Globus pallidus (tissue), 1 donor: ENCODE measurements around the gene ZNF280C.

Experiments used
- DNase-seq: peaks from one replicate; pipeline ENCODE4 v3.0.0-alpha.2; 2015; ENCODE audit warnings: low spot score

The ZNF280C gene

DNA sequence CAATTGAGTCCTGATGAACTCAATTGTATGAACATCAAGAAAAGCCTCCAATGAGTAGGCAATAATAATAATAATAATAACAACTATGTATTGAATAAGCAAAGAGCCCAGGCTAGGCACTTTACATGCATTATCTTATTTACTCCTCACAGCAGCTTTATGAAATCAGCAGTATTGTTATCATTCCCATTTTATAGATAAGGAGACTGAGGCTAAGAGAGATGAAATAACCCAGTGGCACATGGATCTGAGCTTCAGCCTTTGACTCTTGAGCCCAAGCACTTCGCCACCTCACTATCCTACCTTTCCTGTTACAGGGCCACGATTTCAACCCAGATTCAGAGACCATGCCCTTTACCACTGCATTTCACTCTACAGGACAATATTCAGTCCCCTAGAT, 93.8 kb downstream of the ZNF280C start:
- DNase-seq: no peak

DNA sequence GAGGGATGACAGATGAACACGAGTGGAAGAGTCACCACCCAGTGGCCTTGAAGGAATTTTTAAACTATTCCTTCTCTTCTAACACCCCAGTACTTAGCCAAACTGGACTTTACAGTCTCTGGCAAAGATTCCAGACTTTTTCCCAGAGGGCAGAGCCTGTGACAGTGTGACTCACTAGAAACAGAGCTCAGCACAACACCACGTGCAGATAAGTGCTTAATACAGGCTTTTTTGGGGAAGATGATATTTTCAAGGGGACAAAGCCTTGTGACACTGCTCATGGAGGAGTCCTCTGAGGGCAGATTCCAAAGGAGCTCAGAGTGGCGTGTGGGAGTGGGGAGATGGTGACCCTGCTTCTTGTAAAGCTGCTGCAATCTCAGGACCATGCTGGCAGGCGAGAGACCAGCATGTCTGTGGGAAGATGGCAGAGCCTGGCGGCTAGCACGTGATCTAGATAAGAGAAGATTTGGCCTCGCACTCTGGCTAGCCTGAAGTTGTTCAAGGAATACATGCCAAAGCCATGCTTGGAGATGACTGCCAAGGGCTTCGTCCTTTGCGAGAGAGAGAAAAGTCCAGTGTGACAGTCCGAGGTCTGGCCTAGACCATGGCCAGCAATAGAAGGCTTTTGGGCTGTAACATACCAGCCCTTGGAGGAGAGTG, 94.5 kb downstream of the ZNF280C start:
- no peak for DNase-seq

DNA sequence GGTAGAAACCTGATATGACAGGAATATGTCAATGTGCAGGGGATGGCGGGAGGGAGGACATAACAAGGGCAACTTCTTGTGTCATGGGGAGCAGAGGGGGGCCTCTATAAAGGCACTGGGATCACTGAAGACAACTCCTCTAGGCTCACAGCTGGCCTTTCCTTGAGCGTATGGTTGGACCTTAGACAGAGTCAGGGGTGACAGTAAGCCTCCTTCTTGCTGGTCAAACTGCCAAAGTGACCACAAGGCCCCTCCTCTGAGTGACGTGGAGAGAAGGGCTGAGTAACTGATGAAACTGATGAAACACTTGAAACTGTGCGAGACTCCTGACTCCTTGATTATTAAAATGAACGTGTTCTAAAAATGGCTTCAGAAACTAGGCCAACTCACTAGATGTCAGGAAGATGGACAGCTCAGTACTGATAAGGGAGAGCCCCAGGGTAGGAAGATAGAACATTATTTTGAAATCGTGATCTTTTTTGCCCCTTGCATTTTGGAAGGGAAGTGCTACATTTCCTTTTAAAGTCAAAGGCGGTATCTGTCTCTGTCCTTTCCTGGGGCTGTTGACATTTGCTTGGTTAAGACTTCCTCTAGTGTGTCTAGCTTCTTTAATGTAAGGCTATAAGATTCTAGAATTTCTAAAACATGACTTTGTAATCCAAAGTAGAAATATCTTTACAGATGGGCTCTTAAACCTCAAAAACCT, 95.4 kb downstream of the ZNF280C start:
- peak; percentile 72 for DNase-seq

DNA sequence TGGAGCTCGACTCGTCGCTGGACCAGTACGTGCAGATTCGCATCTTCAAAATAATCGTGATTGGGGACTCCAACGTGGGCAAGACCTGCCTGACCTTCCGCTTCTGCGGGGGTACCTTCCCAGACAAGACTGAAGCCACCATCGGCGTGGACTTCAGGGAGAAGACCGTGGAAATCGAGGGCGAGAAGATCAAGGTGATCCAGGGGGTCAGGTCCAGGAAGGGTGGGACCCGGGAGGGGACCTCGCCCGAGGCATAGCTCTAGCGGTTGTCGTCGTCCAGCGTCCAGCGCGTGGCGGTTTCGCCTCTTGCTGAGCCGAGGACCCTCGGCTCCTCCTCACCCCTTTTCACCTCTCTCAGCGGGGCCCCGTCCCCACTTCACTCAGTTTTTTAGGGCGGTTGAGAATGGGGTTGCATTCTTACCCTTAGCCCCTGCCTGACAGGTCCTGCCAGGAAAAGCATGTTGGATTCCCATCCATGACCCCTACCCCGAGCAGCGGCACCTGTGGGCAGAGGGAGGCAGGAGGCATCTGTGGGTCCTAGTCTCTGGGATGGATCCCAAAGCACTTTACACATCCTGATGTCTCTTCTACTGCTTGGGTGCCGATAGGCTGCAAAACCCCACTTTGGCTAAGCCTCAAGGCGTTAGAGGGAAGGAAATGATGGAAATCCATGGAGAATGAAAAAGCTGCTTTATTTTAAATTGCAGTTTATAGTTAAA, 96.4 kb downstream of the ZNF280C start:
- DNase-seq: no peak

DNA sequence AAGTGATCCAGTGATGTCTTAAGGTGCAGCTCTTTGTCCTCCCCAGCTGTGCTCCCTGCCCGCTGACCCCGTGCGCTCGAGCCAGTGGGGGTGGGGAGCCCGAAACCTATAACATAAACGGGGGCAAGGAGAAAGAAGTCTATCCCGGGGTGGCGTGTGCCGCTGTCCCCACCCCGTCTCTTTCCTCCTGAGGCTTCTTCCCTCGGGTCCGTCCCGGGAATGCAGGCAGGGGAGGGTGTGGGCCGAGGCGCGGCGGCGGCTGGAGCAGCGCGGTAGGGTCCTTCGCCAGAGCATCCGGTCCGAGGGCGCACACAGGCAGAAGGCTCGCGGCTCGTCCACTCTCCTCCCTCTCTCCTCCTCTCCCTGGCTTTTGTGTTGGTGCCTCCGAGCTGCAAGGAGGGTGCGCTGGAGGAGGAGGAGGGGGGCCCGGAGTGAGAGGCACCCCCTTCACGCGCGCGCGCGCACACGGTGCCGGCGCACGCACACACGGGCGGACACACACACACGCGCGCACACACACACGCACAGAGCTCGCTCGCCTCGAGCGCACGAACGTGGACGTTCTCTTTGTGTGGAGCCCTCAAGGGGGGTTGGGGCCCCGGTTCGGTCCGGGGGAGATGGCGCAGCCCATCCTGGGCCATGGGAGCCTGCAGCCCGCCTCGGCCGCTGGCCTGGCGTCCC, 97.1 kb downstream of the ZNF280C start, which contains the start of gene RAB33A:
Gene RAB33A, plus strand, starts transcription at position 517 of the 681 bp plus-strand sequence. Its CDS starts 101 bp downstream, at position 618.
- DNase-seq: peak; percentile 86

DNA sequence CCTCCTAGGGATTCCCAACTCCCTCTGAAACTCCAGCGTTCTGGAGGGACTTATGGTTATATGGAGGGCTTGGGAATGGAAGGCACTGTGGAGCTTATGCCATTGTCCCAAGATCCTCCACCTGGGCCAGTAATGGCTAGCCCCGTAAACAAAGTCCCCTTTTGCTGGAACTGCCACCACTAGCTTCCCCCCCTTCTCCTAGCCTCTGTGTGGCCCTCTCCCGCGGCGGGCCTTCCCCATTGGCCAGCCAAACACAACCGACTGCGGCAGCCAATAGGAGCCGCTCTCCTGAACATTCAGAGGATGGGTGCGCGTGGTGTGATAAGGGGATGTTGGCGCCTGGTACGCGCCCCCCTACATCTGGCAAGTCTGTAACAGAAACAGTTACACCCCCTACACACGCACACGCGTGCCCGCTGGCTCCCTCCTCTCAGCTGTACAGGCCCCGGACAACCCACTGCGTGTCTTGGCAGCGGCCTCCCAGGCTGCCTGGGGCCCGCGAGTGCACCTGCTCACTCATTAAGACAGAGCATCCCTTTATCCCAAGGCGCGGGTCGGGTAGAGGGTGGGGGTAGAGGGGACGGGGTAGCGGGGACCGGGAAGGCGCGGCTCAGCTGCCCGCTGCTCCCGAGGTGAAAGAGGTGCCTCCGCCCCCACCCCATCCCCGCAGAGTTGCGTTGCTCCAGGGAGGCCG, 97.8 kb downstream of the ZNF280C start:
- peak; percentile 94 for DNase-seq

DNA sequence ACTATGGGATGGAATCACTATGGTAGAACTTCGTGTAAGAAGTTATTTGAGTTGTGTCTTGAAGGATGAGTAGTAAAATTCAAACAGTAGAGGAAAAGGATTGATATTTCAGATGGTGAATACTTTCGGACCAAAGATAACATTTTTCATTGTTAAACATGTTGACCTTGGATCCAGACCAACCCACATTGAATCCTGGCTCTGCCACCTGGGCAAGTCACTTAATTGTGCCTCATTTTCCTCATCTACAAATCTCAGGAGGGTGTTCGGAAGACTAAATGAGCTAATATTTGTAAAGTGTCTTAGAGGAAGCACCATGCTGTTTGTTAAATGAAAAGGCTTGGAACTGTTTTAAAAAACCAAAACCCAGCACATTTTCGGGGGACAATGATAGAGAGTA, 101.7 kb downstream of the ZNF280C start:
- no peak for DNase-seq

DNA sequence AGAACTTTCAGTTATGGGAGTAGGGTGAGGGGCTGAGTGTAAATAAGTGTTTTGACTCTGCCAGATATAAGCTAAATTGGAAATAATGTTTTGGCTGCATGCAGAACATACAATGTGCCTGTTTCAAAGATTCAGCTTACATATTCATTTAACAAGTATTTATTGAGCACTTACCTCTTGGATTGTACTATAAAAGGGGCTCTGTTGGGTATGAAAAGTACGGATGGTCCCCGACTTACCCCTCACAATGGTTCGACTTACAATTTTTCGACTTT, 102.3 kb downstream of the ZNF280C start:
- no peak for DNase-seq

DNA sequence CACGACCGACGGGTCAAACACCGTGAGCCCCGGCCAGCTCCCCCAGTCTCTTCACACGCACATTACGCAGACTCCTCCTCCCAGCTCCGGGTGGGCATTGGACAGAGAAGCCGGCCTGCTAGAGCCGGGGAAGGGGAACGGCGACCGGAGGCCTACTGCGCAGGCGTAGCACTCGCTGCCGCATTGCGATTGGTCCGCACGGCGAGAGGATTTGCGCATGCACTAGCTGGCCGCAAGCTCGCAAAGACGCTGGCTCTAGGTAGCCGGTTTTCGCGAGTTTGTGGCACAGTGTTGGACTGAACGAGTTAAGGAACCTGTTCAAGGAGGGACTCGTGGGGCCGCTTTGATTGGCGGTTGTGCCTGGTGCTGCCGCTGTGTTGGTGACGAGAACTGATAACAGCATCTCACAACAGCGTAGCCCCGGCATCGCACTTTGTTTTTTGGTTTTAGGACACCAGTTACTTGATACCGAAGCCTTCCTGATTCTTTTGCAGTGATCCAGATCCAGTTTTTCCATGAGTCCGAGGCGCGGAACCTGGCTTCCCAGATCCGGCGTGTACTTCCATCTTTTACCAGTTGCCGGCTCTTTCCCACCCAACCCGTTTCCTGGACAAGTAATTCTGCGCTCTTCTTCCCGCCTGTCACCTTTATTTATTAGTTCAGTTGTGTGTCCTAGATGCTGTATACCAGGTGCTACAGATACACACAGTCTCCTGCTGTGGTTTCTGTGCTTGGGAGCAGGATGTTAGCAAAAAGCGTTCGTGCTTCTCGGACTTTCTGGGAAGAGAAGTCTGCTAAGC, 102.8 kb downstream of the ZNF280C start, which contains the start of gene AIFM1:
Gene AIFM1, minus strand, starts transcription at position 139 of the 800 bp plus-strand sequence. CDS start 185 bp downstream, outside the sequence.
- peak; percentile 89 for DNase-seq

DNA sequence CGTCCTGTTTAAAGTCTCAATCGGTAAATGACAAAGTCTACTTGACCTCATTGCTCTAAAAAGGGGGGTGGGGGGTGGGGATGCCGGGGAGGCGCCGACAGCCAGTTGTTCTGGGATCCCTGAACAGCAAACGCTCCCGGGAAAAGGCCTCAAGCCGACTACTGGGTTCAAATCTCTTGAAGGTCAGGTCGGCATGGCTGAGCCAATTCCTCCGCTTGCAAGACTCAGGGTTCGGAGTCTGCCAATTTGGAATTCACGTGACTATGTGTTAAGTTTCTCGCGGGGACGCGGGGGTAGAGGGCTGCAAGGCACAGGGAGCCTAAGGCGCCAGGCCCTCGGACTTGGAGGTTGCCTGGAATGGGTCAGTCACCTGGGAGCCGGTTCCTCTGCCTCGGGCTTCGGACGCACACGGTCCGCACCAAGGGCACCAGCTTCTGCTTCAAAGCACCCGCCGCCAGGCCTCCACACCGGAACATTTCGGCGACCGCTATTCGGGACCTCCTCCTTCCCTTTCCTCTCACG, 103.5 kb downstream of the ZNF280C start:
- DNase-seq: no peak

DNA sequence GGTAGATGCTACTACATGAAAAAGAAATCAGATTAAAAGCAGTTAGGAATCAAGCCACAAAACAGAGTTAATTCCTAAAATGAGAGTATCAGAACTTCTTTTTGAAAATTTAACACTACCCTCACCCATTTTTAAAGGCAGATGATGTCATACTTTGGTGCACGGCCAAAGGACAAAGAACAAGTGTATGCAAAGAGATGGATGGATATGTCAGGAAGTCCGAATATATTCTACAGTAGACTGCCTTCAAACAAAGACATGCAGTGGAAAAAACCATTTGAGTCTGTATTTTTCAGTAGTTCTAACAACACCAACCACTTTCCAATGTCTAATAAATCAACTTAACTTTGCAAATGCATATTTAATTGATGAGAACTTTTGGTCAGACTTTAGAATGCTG, 105.3 kb downstream of the ZNF280C start:
- no peak for DNase-seq

DNA sequence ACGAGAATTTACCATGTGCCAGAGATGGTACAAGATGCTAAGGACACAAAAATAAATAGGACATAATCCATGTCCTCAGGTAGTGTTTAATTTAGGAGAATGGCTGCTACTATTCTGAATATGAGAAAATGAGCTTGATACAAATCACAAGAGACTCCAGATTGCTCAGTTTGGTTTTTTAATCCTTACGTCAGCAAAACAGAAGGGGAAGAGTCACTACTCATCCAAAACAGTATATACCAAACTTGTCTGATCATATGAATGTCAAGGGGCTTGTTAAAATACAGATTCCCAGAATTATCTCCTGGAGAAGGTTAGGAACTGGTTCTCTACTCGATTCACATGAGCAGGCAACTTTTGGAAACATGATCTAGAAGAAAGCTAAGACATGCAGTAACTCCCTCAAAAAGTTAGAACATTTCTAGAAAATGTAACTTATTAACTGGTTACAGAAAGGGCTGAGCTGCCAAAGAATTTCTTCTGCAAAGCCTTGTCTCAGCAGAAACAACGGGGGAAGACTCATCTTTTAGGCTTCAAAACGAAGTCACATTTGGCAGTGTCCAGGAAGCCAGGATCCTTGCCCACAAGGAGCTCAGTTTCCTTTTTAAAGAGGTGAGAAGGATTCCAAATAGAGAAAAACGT, 106.5 kb downstream of the ZNF280C start:
- no peak for DNase-seq

DNA sequence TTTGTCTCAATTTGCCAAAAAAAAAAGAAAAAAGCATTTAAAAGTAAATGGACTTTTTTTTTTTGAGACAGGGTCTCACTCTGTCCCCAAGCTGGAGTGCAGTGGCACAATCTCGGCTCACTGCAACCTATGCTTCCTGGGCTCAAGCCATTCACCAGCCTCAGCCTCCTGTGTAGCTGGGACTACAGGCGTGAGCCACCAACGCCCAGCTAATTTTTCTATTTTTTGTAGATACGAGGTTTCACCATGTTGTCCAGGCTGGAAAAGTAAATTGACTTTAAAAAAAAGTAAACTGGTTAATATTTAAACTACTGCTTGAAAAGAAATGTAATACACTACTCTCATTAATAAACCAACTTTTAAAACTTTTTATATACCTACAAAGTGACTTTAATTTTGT, 108.9 kb downstream of the ZNF280C start:
- DNase-seq: no peak

DNA sequence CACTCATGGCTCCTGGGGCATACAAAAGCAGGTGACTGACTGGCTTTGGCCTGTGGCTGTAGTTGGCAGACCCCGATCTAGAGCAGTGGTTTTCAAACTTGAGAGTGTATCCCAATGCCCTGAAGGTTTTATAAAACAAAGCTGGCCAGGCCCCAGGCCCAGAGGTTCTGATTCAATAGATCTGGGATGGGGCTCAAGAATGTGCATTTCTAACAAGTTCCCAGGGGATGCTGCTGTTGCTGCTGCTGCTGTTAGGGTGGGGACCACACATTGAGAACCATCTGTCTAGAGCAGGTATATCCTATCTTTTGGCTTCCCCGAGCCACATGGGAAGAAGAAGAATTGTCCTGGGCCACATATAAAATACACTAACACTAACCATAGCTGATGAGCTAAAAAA, 110.4 kb downstream of the ZNF280C start:
- no peak for DNase-seq

DNA sequence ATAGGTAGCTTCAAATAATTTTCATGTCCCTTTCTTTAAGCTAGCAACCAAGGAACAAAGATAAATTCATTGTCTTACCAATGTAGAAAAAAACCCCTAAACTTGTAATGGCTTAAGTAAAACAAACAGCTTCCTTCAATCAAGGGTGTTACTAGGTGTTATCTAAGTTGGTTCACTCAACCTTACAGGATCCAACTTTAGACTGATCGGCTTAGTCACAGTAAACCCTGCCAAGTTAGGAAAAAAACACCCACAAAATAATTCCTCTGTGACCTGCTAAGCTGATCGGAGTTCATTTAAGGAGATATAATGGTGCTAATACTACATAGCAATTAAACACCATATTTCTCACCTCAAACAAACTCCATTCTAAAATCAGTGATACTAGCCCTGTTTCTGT, 113.1 kb downstream of the ZNF280C start:
- DNase-seq: no peak
